ENCODE data around the gene LYZL4. TPM values are rescaled to one million over a fixed set of nuclear protein-coding genes. Genes with fewer than 3 reads are reported as not detected.

The LYZL4 gene
- total and polyA plus RNA-seq, 10 of the 15 experiments (the other 5 are each of a cell fraction or from before 2014, with no cell fraction given): 0.10 to 0.11 (median 0.11) TPM; not detected in 7

- no peaks in the 10 kb centered on the region for H3K9me3 ChIP-seq (replicated peaks; ENCODE audit: control insufficient read depth, insufficient read depth, low read length)
- ChIA-PET RAD21 (ENCODE audit: unreplicated experiment) (no interaction called here), SMC1A (ENCODE audit: uncharacterized antibody, unreplicated experiment) (no interaction called here), POLR2A (no interaction called here), CTCF (no interaction called here)
- FAIRE-seq (no peak), DNase-seq (ENCODE audit: low read depth, low spot score) (no peak), ATAC-seq (no peak)
- H3K4me1 ChIP-seq (ENCODE audit: control insufficient read depth, insufficient read depth, low read length): no peaks in the 10 kb centered on the region
- no peaks in the 10 kb centered on the region for H3K36me3 ChIP-seq (ENCODE audit: control insufficient read depth in 2 of 2, insufficient read depth in 2 of 2, low read length in 1 of 2)
- H4K20me1 ChIP-seq (ENCODE audit: control insufficient read depth, insufficient read depth): no peaks in the 10 kb centered on the region
- no peak overlapping the region for H3K27ac ChIP-seq (ENCODE audit: control insufficient read depth, insufficient read depth)
- in situ Hi-C loops (cut with MboI) (no loop called here), intact Hi-C loops (cut with micrococcal nuclease; ENCODE audit: unreplicated experiment) (no loop called here)
- no TSS peak for BruUV-seq (replicated peaks)
- H3K27me3 ChIP-seq (replicated peaks in 1 of 2; ENCODE audit: control insufficient read depth in 2 of 2, insufficient read depth in 2 of 2, low read length in 1 of 2): peaks cover 0 to 3% of the 10 kb centered on the region in 2 experiments; a peak in 1 of 4 replicates
- H3K9ac ChIP-seq (ENCODE audit: control insufficient read depth, insufficient read depth, low read length): no peak overlapping the region
- WGBS (ENCODE audit: insufficient coverage, insufficient replicate concordance, low lambda C conversion rate, missing lambda C conversion rate): 47% methylated on average over 14 of the region's 14 CpGs
- H3K4me3 ChIP-seq: no peak overlapping the region
- H2AFZ ChIP-seq (ENCODE audit: control insufficient read depth, low read depth, low read length): no peak overlapping the region
- H3K79me2 ChIP-seq (ENCODE audit: control insufficient read depth, insufficient read depth, low read length): no peaks in the 10 kb centered on the region
- no peak overlapping the region for H3K4me2 ChIP-seq (ENCODE audit: control insufficient read depth, insufficient read depth)
- no peak for TF ChIP-seq STAT3 (IDR thresholded peaks at IDR 0.05; ENCODE audit: low read depth, low read length)
- no peak for TF ChIP-seq HDAC6 (IDR thresholded peaks at IDR 0.05; ENCODE audit: unreplicated experiment)
- TF ChIP-seq POLR2AphosphoS2 (IDR thresholded peaks at IDR 0.05; ENCODE audit: low read depth, low read length): no peak
- TF ChIP-seq BMI1 (IDR thresholded peaks at IDR 0.05; ENCODE audit: borderline replicate concordance): no peak
- no peak for TF ChIP-seq BCLAF1 (IDR thresholded peaks at IDR 0.05)
- no peak for TF ChIP-seq NRF1 (conservative IDR thresholded peaks at IDR 0.05; ENCODE audit: low read depth, low read length)
- no peak for TF ChIP-seq CEBPB (IDR thresholded peaks at IDR 0.05; ENCODE audit: borderline replicate concordance in 1 of 2, low read depth in 2 of 2, low read length in 2 of 2)
- no peak for TF ChIP-seq FOXM1 (IDR thresholded peaks at IDR 0.05; ENCODE audit: low read depth, low read length)
- no peak for TF ChIP-seq MLLT1 (IDR thresholded peaks at IDR 0.05)
- TF ChIP-seq HDAC2 (IDR thresholded peaks at IDR 0.05): no peak
These were observed 3.5 kb downstream of the LYZL4 start for GRCh38 chr3:42406727-42407450.

All from GM12878 (cell line).